PC-9 (cell line): Measurements from ENCODE around the gene TMEM52. TPM values are rescaled to one million over a fixed set of nuclear protein-coding genes. Genes with fewer than 3 reads are reported as not detected.

Experiments
- BruUV-seq: library from RNA; stranded (reverse); fragments of 400-500 nt; replicated peaks from 2 replicates; lab custom pipeline; 2021; lab: Mats Ljungman, UMichigan
- CTCF ChIA-PET: fragments of 300-600 bp; sonication (Branson Sonifier 250); formaldehyde crosslinking; loops from one replicate; lab custom pipeline; 2022; ENCODE audit warnings: antibody characterized with exemption; lab: Charles Lee
- POLR2A ChIA-PET: fragments of 300-600 bp; sonication (Branson Sonifier 250); formaldehyde crosslinking; loops from one replicate; lab custom pipeline; 2022; ENCODE audit warnings: antibody characterized with exemption; ENCODE audit not compliant: unreplicated experiment; lab: Charles Lee
- DNase-seq, 2 experiments: peaks; one replicate each; pipeline versions ENCODE4 v3.0.0 to v3.0.0-alpha.2; 2015 to 2022; ENCODE audit warnings: mixed read lengths in 1 of 2
- H2AFZ ChIP-seq: fragments of 200-600 bp; sonication (generic); 2 replicates; pipeline ENCODE4 v1.8.1; 2017; ENCODE audit warnings: antibody characterized with exemption
- H3F3A ChIP-seq: fragments of 200-600 bp; sonication (generic); 2 replicates; pipeline ENCODE4 v1.8.1; 2017; ENCODE audit warnings: antibody characterized with exemption, mild to moderate bottlenecking, low read depth; ENCODE audit not compliant: insufficient read depth
- H3K27ac ChIP-seq: fragments of 200-600 bp; sonication (generic); 2 replicates; pipeline ENCODE4 v1.6.1; 2016; ENCODE audit warnings: mixed run types
- H3K27me3 ChIP-seq: fragments of 200-600 bp; sonication (generic); 2 replicates; pipeline ENCODE4 v1.6.1; 2016; ENCODE audit warnings: low read depth, mixed run types; ENCODE audit not compliant: insufficient read depth
- H3K36me3 ChIP-seq: fragments of 200-600 bp; sonication (generic); 2 replicates; pipeline ENCODE4 v1.6.1; 2016; ENCODE audit warnings: low read depth, mixed run types
- H3K4me1 ChIP-seq: fragments of 200-600 bp; sonication (generic); replicated peaks from 2 replicates; pipeline ENCODE4 v1.6.1; 2016; ENCODE audit warnings: mixed run types; ENCODE audit not compliant: insufficient read depth
- H3K4me2 ChIP-seq: fragments of 200-600 bp; sonication (generic); 2 replicates; pipeline ENCODE4 v1.6.1; 2017; ENCODE audit warnings: mixed run types
- H3K4me3 ChIP-seq: fragments of 200-600 bp; sonication (generic); 2 replicates; pipeline ENCODE4 v1.6.1; 2016; ENCODE audit warnings: mixed run types
- H3K79me2 ChIP-seq: fragments of 200-600 bp; sonication (generic); 2 replicates; pipeline ENCODE4 v1.6.1; 2017; ENCODE audit warnings: low read depth, mixed run types
- H3K9me2 ChIP-seq: fragments of 200-600 bp; sonication (generic); 2 replicates; pipeline ENCODE4 v1.8.1; 2017; ENCODE audit warnings: mild to moderate bottlenecking; ENCODE audit not compliant: insufficient read depth
- H3K9me3 ChIP-seq: fragments of 200-600 bp; sonication (generic); 2 replicates; pipeline ENCODE4 v1.8.1; 2016; ENCODE audit warnings: low read depth; ENCODE audit not compliant: insufficient read depth
- H4K20me1 ChIP-seq: fragments of 200-600 bp; sonication (generic); 2 replicates; pipeline ENCODE4 v1.8.1; 2017; ENCODE audit not compliant: insufficient read depth
- CTCF ChIP-seq: fragments of 200-600 bp; sonication (generic); conservative IDR thresholded peaks from 2 replicates; pipeline ENCODE4 v1.6.1; 2017; ENCODE audit warnings: mixed run types, antibody characterized with exemption, mild to moderate bottlenecking, moderate library complexity
- EZH2 ChIP-seq: fragments of 200-600 bp; sonication (generic); IDR thresholded peaks from 2 replicates; pipeline ENCODE4 v1.8.0; 2017; ENCODE audit warnings: antibody characterized with exemption, low read depth
- intact Hi-C: fragments of 100-400 bp; cut with micrococcal nuclease; formaldehyde crosslinking; loops from one replicate; pipeline ENCODE4 v1.10.0; 2022; ENCODE audit not compliant: unreplicated experiment
- total RNA-seq: library from RNA; stranded (reverse); gene quantifications from 2 replicates; pipeline ENCODE4 v1.2.3, GENCODE V29; 2021

The TMEM52 gene
- total RNA-seq, 1 experiment from 2014 or later = 7.4 TPM

- TF ChIP-seq EZH2 (no peak), CTCF (no peak)
- Histone ChIP-seq H3K27ac (no peak overlapping the region), H3K4me3 (no peak overlapping the region), H3K79me2 (no peaks in the 10 kb centered on the region), H3K4me2 (no peak overlapping the region), H3K36me3 (no peaks in the 10 kb centered on the region), H4K20me1 (no peaks in the 10 kb centered on the region), H3K9me3 (no peaks in the 10 kb centered on the region), H3K4me1 (no peaks in the 10 kb centered on the region), H2AFZ (no peak overlapping the region), H3K27me3 (peaks cover 63% of the 10 kb centered on the region), H3K9me2 (no peaks in the 10 kb centered on the region), H3F3A (no peaks in the 10 kb centered on the region)
- no TSS peak for BruUV-seq
- ChIA-PET CTCF (interaction anchor here (0.5 kb wide), 1 partner anchor 179 kb away, joined by 9 read pairs; no protein-coding TSS in a partner anchor), POLR2A (no interaction called here)
- intact Hi-C loops = no loop called here
- DNase-seq = no peak
Observed at GRCh38 chr1:1940123-1940425, 21.0 kb upstream of the TMEM52 start.

- Histone ChIP-seq H3K27me3 (peaks cover 61% of the 10 kb centered on the region), H3K9me2 (no peaks in the 10 kb centered on the region), H3K27ac (no peak overlapping the region), H2AFZ (no peak overlapping the region), H4K20me1 (no peaks in the 10 kb centered on the region), H3K4me3 (no peak overlapping the region), H3F3A (no peaks in the 10 kb centered on the region), H3K4me2 (no peak overlapping the region), H3K4me1 (no peaks in the 10 kb centered on the region), H3K36me3 (no peaks in the 10 kb centered on the region), H3K79me2 (no peaks in the 10 kb centered on the region), H3K9me3 (no peaks in the 10 kb centered on the region)
- no TSS peak for BruUV-seq
- TF ChIP-seq EZH2 (no peak), CTCF (no peak)
- no peak for DNase-seq
- CTCF ChIA-PET = no interaction called here
- intact Hi-C loops = no loop called here
- POLR2A ChIA-PET = no interaction called here
Observed at GRCh38 chr1:1939296-1940122, 20.4 kb upstream of the TMEM52 start.

- no peak overlapping the region for H3K4me3 ChIP-seq
- H3F3A ChIP-seq = no peaks in the 10 kb centered on the region
- H3K9me2 ChIP-seq = no peaks in the 10 kb centered on the region
- no peaks in the 10 kb centered on the region for H3K9me3 ChIP-seq
- no peaks in the 10 kb centered on the region for H3K36me3 ChIP-seq
- DNase-seq = no peak
- H3K27ac ChIP-seq = no peak overlapping the region
- H3K79me2 ChIP-seq = no peaks in the 10 kb centered on the region
- no TSS peak for BruUV-seq
- no peak overlapping the region for H2AFZ ChIP-seq
- ChIA-PET CTCF (no interaction called here), POLR2A (no interaction called here)
- TF ChIP-seq EZH2 (no peak), CTCF (no peak)
- intact Hi-C loops = no loop called here
- no peaks in the 10 kb centered on the region for H3K4me1 ChIP-seq
- peaks cover 62% of the 10 kb centered on the region for H3K27me3 ChIP-seq
- no peak overlapping the region for H3K4me2 ChIP-seq
- no peaks in the 10 kb centered on the region for H4K20me1 ChIP-seq
Observed at GRCh38 chr1:1938613-1939295, 19.7 kb upstream of the TMEM52 start.
